Endothelial cell of umbilical vein (primary cell): ENCODE data around the gene PKNOX2. TPM values are rescaled to one million over a fixed set of nuclear protein-coding genes. Genes with fewer than 3 reads are reported as not detected.

Experiments
- BruUV-seq: library from RNA; stranded (reverse); fragments of 400-500 nt; replicated peaks from 2 replicates; lab custom pipeline; 2021; lab: Mats Ljungman, UMichigan
- CTCF ChIA-PET: fragments of 300-600, 350-600 bp; sonication (Branson Sonifier 250); formaldehyde crosslinking; loops from one replicate; lab custom pipeline; 2021; ENCODE audit warnings: antibody characterized with exemption, inconsistent platforms; lab: Charles Lee
- POLR2A ChIA-PET: fragments of 300-600, 350-600 bp; sonication (Branson Sonifier 250); formaldehyde crosslinking; loops from one replicate; lab custom pipeline; 2021; ENCODE audit warnings: antibody characterized with exemption, inconsistent platforms; lab: Charles Lee
- DNase-seq: peaks from one replicate; pipeline ENCODE4 v3.0.0-alpha.2; 2011; ENCODE audit warnings: low read depth, low spot score
- FAIRE-seq: peaks from 2 replicates; lab custom pipeline; 2011; peaks lifted over from hg19 to GRCh38; lab: Jason Lieb, UNC
- H2AFZ ChIP-seq: 2 replicates; pipeline ENCODE4 v1.6.0; 2012; ENCODE audit warnings: low read depth, low read length, control low read depth, inconsistent platforms
- H3K27ac ChIP-seq: 2 replicates; pipeline ENCODE4 v1.5.1; 2011; ENCODE audit warnings: low read depth, mild to moderate bottlenecking, control low read depth, low read length, moderate library complexity; ENCODE audit not compliant: insufficient read depth
- H3K27me3 ChIP-seq, 2 experiments: 2 replicates each; pipeline versions ENCODE4 v1.6.0 to v1.6.1; 2011; ENCODE audit warnings: low read length in 2 of 2, mixed read lengths in 1 of 2; ENCODE audit not compliant: control insufficient read depth in 2 of 2, insufficient read depth in 2 of 2
- H3K36me3 ChIP-seq, 2 experiments: 2 replicates in 1 of 2; 3 replicates in 1 of 2; pipeline ENCODE4 v1.5.1; 2011; ENCODE audit warnings: low read length in 2 of 2, mild to moderate bottlenecking in 1 of 2, moderate library complexity in 1 of 2; ENCODE audit not compliant: control insufficient read depth in 2 of 2, insufficient read depth in 2 of 2; ENCODE audit errors: extremely low read depth in 1 of 2
- H3K4me1 ChIP-seq: 3 replicates; pipeline ENCODE4 v1.5.1; 2011; ENCODE audit warnings: mild to moderate bottlenecking, low read length; ENCODE audit not compliant: control insufficient read depth, insufficient read depth; ENCODE audit errors: extremely low read depth
- H3K4me2 ChIP-seq: 2 replicates; pipeline ENCODE4 v1.6.1; 2011; ENCODE audit warnings: low read length, control low read depth, mixed read lengths; ENCODE audit not compliant: insufficient read depth
- H3K4me3 ChIP-seq, 3 experiments: fragments of 200-600 bp in 1 of 3; sonication (generic), shearing (Covaris generic) in 1 of 3; replicated peaks in 1 of 3; 2 replicates each; pipeline ENCODE4 v1.5.1; 2011 to 2016; ENCODE audit warnings: control low read depth in 3 of 3, low read length in 3 of 3, mild to moderate bottlenecking in 2 of 3, inconsistent platforms in 1 of 3, low read depth in 1 of 3, moderate library complexity in 1 of 3; ENCODE audit not compliant: insufficient read depth in 1 of 3
- H3K79me2 ChIP-seq: 2 replicates; pipeline ENCODE4 v1.6.0; 2012; ENCODE audit warnings: low read length, inconsistent platforms; ENCODE audit not compliant: control insufficient read depth, insufficient read depth
- H3K9ac ChIP-seq: replicated peaks from 2 replicates; pipeline ENCODE3; 2011; ENCODE audit warnings: low read length, control low read depth; ENCODE audit not compliant: insufficient read depth; ENCODE audit errors: extremely low read depth
- H3K9me1 ChIP-seq: replicated peaks from 3 replicates; pipeline ENCODE4 v1.6.0; 2011; ENCODE audit warnings: mild to moderate bottlenecking, low read length; ENCODE audit not compliant: control insufficient read depth, insufficient read depth; ENCODE audit errors: extremely low read depth
- H3K9me3 ChIP-seq: replicated peaks from 2 replicates; pipeline ENCODE4 v1.5.1; 2012; ENCODE audit warnings: low read length, inconsistent platforms; ENCODE audit not compliant: control insufficient read depth, insufficient read depth
- H4K20me1 ChIP-seq: replicated peaks from 2 replicates; pipeline ENCODE3; 2011; ENCODE audit warnings: mild to moderate bottlenecking, low read length; ENCODE audit not compliant: control insufficient read depth, insufficient read depth; ENCODE audit errors: extremely low read depth
- CTCF ChIP-seq, 2 donors: IDR thresholded peaks; 1 replicate in 1 of 2; 2 replicates in 1 of 2; pipeline ENCODE4 v1.5.1; 2011; ENCODE audit warnings: low read length in 2 of 2, mild to moderate bottlenecking in 2 of 2, moderate library complexity in 2 of 2, control low read depth in 1 of 2, inconsistent platforms in 1 of 2, low read depth in 1 of 2; ENCODE audit not compliant: insufficient read depth in 1 of 2; ENCODE audit errors: extremely low read depth in 1 of 2
- EZH2 ChIP-seq: IDR thresholded peaks from 2 replicates; pipeline ENCODE4 v1.6.1; 2012; ENCODE audit warnings: borderline replicate concordance, low read depth, mild to moderate bottlenecking, moderate library complexity, low read length, inconsistent platforms; ENCODE audit not compliant: severe bottlenecking
- FOS ChIP-seq: IDR thresholded peaks from 2 replicates; pipeline ENCODE4 v1.6.1; 2011; ENCODE audit warnings: mild to moderate bottlenecking, low read length, moderate library complexity, borderline replicate concordance; ENCODE audit not compliant: insufficient read depth
- GATA2 ChIP-seq: IDR thresholded peaks from 2 replicates; pipeline ENCODE4 v1.7.0; 2011; ENCODE audit warnings: low read depth, mild to moderate bottlenecking, moderate library complexity, mixed read lengths, low read length; ENCODE audit not compliant: insufficient read length, insufficient read depth
- JUN ChIP-seq: IDR thresholded peaks from 2 replicates; pipeline ENCODE4 v1.6.1; 2011; ENCODE audit warnings: borderline replicate concordance, low read depth; ENCODE audit not compliant: insufficient read length, insufficient read depth
- MYC ChIP-seq: IDR thresholded peaks from one replicate; pipeline ENCODE4 v1.6.1; 2011; ENCODE audit warnings: mild to moderate bottlenecking, low read depth, low read length
- POLR2A ChIP-seq: IDR thresholded peaks from 2 replicates; pipeline ENCODE4 v1.6.1; 2012; ENCODE audit warnings: low read depth, mild to moderate bottlenecking, control low read depth, low read length
- POLR2AphosphoS5 ChIP-seq: IDR thresholded peaks from 2 replicates; pipeline ENCODE4 v1.6.1; 2012; ENCODE audit warnings: low read depth, mild to moderate bottlenecking, control low read depth, low read length, moderate library complexity; ENCODE audit not compliant: insufficient read depth
- dilution Hi-C: fragments of 300-500 bp; cut with MboI; formaldehyde crosslinking; loops from one replicate; pipeline ENCODE4 v1.15.0; 2019; ENCODE audit warnings: low sequenced_read_pairs; ENCODE audit not compliant: extremely low pct_ligation_motif_present
- intact Hi-C: fragments of 100-400 bp; cut with micrococcal nuclease; formaldehyde crosslinking; loops from one replicate; pipeline ENCODE4 v1.10.0; 2022
- polyA plus RNA-seq, 4 experiments: library from polyadenylated mRNA; depleted of rRNA in 3 of 4; stranded (reverse) in 3 of 4; unstranded in 1 of 4; fragments of >200 nt; gene quantifications; 2 replicates each; pipeline versions ENCODE4 v1.2.1 to v1.2.3, GENCODE V29; 2011 to 2012; ENCODE audit warnings: missing spikeins in 1 of 4
- total RNA-seq: library from RNA; stranded (reverse); gene quantifications from 2 replicates; pipeline ENCODE4 v1.2.3, GENCODE V29; 2021
- TF ChIP-seq, protein P1 (sequence below): IDR thresholded peaks from 2 replicates; pipeline ENCODE4 v1.6.1; 2011; ENCODE audit not compliant: insufficient read depth, insufficient read length

Gene PKNOX2
- total and polyA plus RNA-seq, 2 donors (not counting 3 experiments of a cell fraction or from before 2014, with no cell fraction given): 0.11 to 0.91 TPM

- Histone ChIP-seq H3K9me3 (no peaks in the 10 kb centered on the region), H3K27me3 (no peaks in the 10 kb centered on the region), H3K9me1 (no peaks in the 10 kb centered on the region), H2AFZ (no peak overlapping the region), H3K4me3 (no peak overlapping the region), H4K20me1 (no peaks in the 10 kb centered on the region), H3K4me1 (peaks cover 5% of the 10 kb centered on the region), H3K4me2 (no peak overlapping the region), H3K27ac (no peak overlapping the region), H3K79me2 (no peaks in the 10 kb centered on the region), H3K9ac (no peak overlapping the region), H3K36me3 (no peaks in the 10 kb centered on the region)
- ChIA-PET CTCF (interaction anchor here (1.1 to 2.0 kb wide), 2 partner anchors 60 to 147 kb away, joined by 3 to 12 read pairs; no protein-coding TSS in a partner anchor), POLR2A (no interaction called here)
- FAIRE-seq (no peak), DNase-seq (no peak)
- BruUV-seq: no TSS peak
- TF ChIP-seq EZH2: no peak
- no peak for TF ChIP-seq CTCF (IDR thresholded peaks at IDR 0.05; ENCODE audit: extremely low read depth in 1 of 2, insufficient read depth in 1 of 2, low read depth in 1 of 2, low read length in 2 of 2)
- TF ChIP-seq GATA2: no peak
- no peak for TF ChIP-seq MYC
- no peak for TF ChIP-seq JUN
- no peak for TF ChIP-seq POLR2A
- no peak for TF ChIP-seq FOS
- no peak for TF ChIP-seq POLR2AphosphoS5
- TF ChIP-seq, protein P1, sequence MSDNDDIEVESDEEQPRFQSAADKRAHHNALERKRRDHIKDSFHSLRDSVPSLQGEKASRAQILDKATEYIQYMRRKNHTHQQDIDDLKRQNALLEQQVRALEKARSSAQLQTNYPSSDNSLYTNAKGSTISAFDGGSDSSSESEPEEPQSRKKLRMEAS: no peak
- dilution Hi-C loops: no loop called here
- intact Hi-C loops: no loop called here
Measured at GRCh38 chr11:125286486-125286885, 121.9 kb downstream of the PKNOX2 start.
